Measurements from ENCODE around the gene CREB5.
"Not testable (repeated sequence)": the region's sequence is repeated elsewhere in the genome, so short reads cannot be mapped to it uniquely, and the experiment has no call there.

CREB5 gene

GRCh38 chr7:28776463-28777157 is 364.3 kb downstream of the CREB5 start:
- no peak for DNase-seq (ENCODE audit: low read depth, low spot score)

- no peak for DNase-seq (ENCODE audit: low read depth, low spot score)
Observed at GRCh38 chr7:28778786-28779185, 366.5 kb downstream of the CREB5 start.

- DNase-seq (ENCODE audit: low read depth, low spot score): no peak
Observed at GRCh38 chr7:28779954-28780353, 367.6 kb downstream of the CREB5 start.

- DNase-seq (ENCODE audit: low read depth, low spot score): no peak
Observed at GRCh38 chr7:28782362-28782761, 370.0 kb downstream of the CREB5 start.

GRCh38 chr7:28784171-28784902 is 372.0 kb downstream of the CREB5 start:
- no peak for DNase-seq (ENCODE audit: low read depth, low spot score)

- no peak for DNase-seq (ENCODE audit: low read depth, low spot score)
Observed at GRCh38 chr7:28785041-28785995, 373.0 kb downstream of the CREB5 start.

- DNase-seq (ENCODE audit: low read depth, low spot score): not testable (repeated sequence)
Observed at GRCh38 chr7:28786156-28786555, 373.8 kb downstream of the CREB5 start.

GRCh38 chr7:28787106-28787505 is 374.8 kb downstream of the CREB5 start:
- no peak for DNase-seq (ENCODE audit: low read depth, low spot score)

GRCh38 chr7:28790467-28790866 is 378.1 kb downstream of the CREB5 start:
- DNase-seq (ENCODE audit: low read depth, low spot score): no peak

- no peak for DNase-seq (ENCODE audit: low read depth, low spot score)
Observed at GRCh38 chr7:28792858-28793257, 380.5 kb downstream of the CREB5 start.

GRCh38 chr7:28793381-28794085 is 381.2 kb downstream of the CREB5 start:
- DNase-seq (ENCODE audit: low read depth, low spot score): no peak

GRCh38 chr7:28798274-28798673 is 386.0 kb downstream of the CREB5 start:
- DNase-seq (ENCODE audit: low read depth, low spot score): no peak

- no peak for DNase-seq (ENCODE audit: low read depth, low spot score)
Observed at GRCh38 chr7:28799619-28800018, 387.3 kb downstream of the CREB5 start.

- no peak for DNase-seq (ENCODE audit: low read depth, low spot score)
Observed at GRCh38 chr7:28800150-28800549, 387.8 kb downstream of the CREB5 start.

GRCh38 chr7:28802450-28802849 is 390.1 kb downstream of the CREB5 start:
- DNase-seq (ENCODE audit: low read depth, low spot score): no peak

- DNase-seq (ENCODE audit: low read depth, low spot score): no peak
Observed at GRCh38 chr7:28804157-28804556, 391.8 kb downstream of the CREB5 start.

- DNase-seq (ENCODE audit: low read depth, low spot score): no peak
Observed at GRCh38 chr7:28804990-28805389, 392.7 kb downstream of the CREB5 start.

GRCh38 chr7:28806841-28807240 is 394.5 kb downstream of the CREB5 start:
- no peak for DNase-seq (ENCODE audit: low read depth, low spot score)

GRCh38 chr7:28807396-28807994 is 395.2 kb downstream of the CREB5 start:
- DNase-seq (ENCODE audit: low read depth, low spot score): no peak

GRCh38 chr7:28808796-28809533 is 396.6 kb downstream of the CREB5 start:
- DNase-seq (ENCODE audit: low read depth, low spot score): no peak

Data from brain pericyte (primary cell).